OCI-LY7 (cell line): Measurements from ENCODE around the gene LMX1A. TPM values are rescaled to one million over a fixed set of nuclear protein-coding genes. Genes with fewer than 3 reads are reported as not detected.

Experiments used
- BruUV-seq: library from RNA; stranded (reverse); fragments of 400-500 nt; replicated peaks from 2 replicates; lab custom pipeline; 2021; lab: Mats Ljungman, UMichigan
- CTCF ChIA-PET: fragments of 300-600 bp; sonication (Branson Sonifier 250); formaldehyde crosslinking; loops from one replicate; lab custom pipeline; 2022; ENCODE audit warnings: antibody characterized with exemption; ENCODE audit not compliant: unreplicated experiment; lab: Charles Lee
- POLR2A ChIA-PET: fragments of 300-600 bp; sonication (Branson Sonifier 250); formaldehyde crosslinking; loops from one replicate; lab custom pipeline; 2022; ENCODE audit warnings: antibody characterized with exemption; lab: Charles Lee
- DNase-seq: peaks from one replicate; pipeline ENCODE4 v3.0.0-alpha.2; 2015; ENCODE audit warnings: low spot score
- H2AFZ ChIP-seq: fragments of 200-600 bp; sonication (generic), shearing (Covaris generic); 2 replicates; pipeline ENCODE4 v1.6.1; 2014; ENCODE audit warnings: mild to moderate bottlenecking, antibody characterized with exemption, low read length, moderate library complexity
- H3K27ac ChIP-seq: fragments of 200-600 bp; sonication (generic); 2 replicates; pipeline ENCODE4 v1.5.1; 2014; ENCODE audit warnings: mixed run types, low read depth, mild to moderate bottlenecking, moderate library complexity, low read length, inconsistent platforms; ENCODE audit not compliant: poor library complexity, severe bottlenecking
- H3K36me3 ChIP-seq: fragments of 200-600 bp; sonication (generic); 2 replicates; pipeline ENCODE4 v1.6.1; 2014; ENCODE audit warnings: mild to moderate bottlenecking, antibody characterized with exemption, low read length, moderate library complexity, mixed read lengths; ENCODE audit not compliant: insufficient read depth
- H3K4me1 ChIP-seq: fragments of 200-600 bp; sonication (generic); 2 replicates; pipeline ENCODE4 v1.5.1; 2014; ENCODE audit warnings: mild to moderate bottlenecking, low read length; ENCODE audit not compliant: insufficient read depth, poor library complexity, severe bottlenecking
- H3K4me2 ChIP-seq: fragments of 200-600 bp; sonication (generic); 2 replicates; pipeline ENCODE4 v1.6.1; 2014; ENCODE audit warnings: mild to moderate bottlenecking, low read length
- H3K4me3 ChIP-seq: fragments of 200-600 bp; sonication (generic); 2 replicates; pipeline ENCODE4 v1.5.1; 2014; ENCODE audit warnings: mild to moderate bottlenecking, low read depth, low read length; ENCODE audit not compliant: poor library complexity, severe bottlenecking
- H3K79me2 ChIP-seq: fragments of 200-600 bp; sonication (generic); 2 replicates; pipeline ENCODE4 v1.6.1; 2016; ENCODE audit warnings: low read depth, mild to moderate bottlenecking, low read length, moderate library complexity, mixed read lengths; ENCODE audit not compliant: insufficient read depth
- H3K9me2 ChIP-seq: fragments of 200-600 bp; sonication (generic); 2 replicates; pipeline ENCODE4 v1.6.1; 2016; ENCODE audit warnings: mild to moderate bottlenecking, low read length, mixed read lengths; ENCODE audit not compliant: insufficient read depth
- H3K9me3 ChIP-seq: fragments of 200-600 bp; sonication (generic); 2 replicates; pipeline ENCODE4 v1.6.1; 2014; ENCODE audit warnings: mild to moderate bottlenecking, mixed run types, low read length, mixed read lengths
- H4K20me1 ChIP-seq: fragments of 200-600 bp; sonication (generic); 2 replicates; pipeline ENCODE4 v1.6.1; 2014; ENCODE audit warnings: mild to moderate bottlenecking, antibody characterized with exemption, low read length, moderate library complexity, mixed read lengths; ENCODE audit not compliant: insufficient read depth
- EZH2phosphoT487 ChIP-seq: fragments of 200-600 bp; sonication (generic); IDR thresholded peaks from 2 replicates; pipeline ENCODE4 v1.6.1; 2018; ENCODE audit warnings: low read depth, borderline replicate concordance, mild to moderate bottlenecking, mixed run types, antibody characterized with exemption, low read length, moderate library complexity, mixed read lengths
- intact Hi-C: fragments of 100-400 bp; cut with micrococcal nuclease; formaldehyde crosslinking; loops from one replicate; pipeline ENCODE4 v1.10.0; 2022; ENCODE audit not compliant: unreplicated experiment
- total RNA-seq, 2 experiments: library from RNA; depleted of rRNA in 1 of 2; stranded (reverse); fragments of >200 nt in 1 of 2; shearing (Covaris generic) in 1 of 2; gene quantifications; 2 replicates each; pipeline ENCODE4 v1.2.3, GENCODE V29; 2014 to 2022
- TF ChIP-seq, protein P1 (sequence below): fragments of 200-600 bp; sonication (generic); conservative IDR thresholded peaks from 2 replicates; pipeline ENCODE4 v1.5.1; 2014; ENCODE audit warnings: mild to moderate bottlenecking, antibody characterized with exemption, low read length, moderate library complexity, mixed read lengths

LMX1A gene
- total RNA-seq, 2 experiments from 2014 or later: not detected

DNA sequence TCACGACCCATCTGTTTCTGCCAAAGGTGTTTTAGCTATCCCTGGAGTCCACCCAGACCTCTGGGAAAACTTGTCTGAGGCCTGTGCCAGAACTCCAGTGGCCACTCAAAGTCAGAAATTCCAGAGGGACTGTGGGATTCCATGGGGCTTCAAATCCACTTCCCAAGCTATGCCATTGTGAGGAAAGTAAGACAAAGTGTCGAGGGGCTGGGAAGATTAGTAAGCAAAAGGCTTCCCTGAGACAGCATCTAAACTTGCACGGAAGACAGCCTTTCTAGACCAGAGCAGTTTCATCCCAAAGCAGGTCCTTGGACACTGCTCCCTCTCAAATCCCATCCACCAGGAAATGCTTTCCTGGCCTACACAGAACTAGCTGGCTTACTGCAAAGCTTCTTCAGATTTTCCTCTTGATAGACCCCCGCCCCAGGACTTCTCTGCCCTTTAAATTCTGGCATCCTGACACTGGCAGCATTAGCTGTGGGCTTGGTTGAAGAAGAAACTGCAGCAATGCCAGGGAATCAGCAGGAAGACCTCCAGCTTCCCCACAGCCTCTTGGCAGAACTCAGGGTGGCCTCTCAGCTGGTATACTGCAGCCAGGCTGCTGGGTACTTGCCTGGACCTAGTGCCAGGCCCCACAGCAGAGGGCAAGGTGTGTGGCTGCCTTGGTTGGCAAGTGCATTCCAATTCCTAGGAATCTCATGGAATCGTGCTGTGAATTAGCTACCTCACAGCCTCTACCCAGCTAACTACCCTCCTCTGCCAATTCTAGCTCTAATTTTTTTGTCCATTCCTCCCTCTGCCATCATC lies 27.3 kb upstream of the LMX1A start:
- H3K9me3 ChIP-seq: no peaks in the 10 kb centered on the region
- no peak for TF ChIP-seq EZH2phosphoT487
- TF ChIP-seq, protein P1, sequence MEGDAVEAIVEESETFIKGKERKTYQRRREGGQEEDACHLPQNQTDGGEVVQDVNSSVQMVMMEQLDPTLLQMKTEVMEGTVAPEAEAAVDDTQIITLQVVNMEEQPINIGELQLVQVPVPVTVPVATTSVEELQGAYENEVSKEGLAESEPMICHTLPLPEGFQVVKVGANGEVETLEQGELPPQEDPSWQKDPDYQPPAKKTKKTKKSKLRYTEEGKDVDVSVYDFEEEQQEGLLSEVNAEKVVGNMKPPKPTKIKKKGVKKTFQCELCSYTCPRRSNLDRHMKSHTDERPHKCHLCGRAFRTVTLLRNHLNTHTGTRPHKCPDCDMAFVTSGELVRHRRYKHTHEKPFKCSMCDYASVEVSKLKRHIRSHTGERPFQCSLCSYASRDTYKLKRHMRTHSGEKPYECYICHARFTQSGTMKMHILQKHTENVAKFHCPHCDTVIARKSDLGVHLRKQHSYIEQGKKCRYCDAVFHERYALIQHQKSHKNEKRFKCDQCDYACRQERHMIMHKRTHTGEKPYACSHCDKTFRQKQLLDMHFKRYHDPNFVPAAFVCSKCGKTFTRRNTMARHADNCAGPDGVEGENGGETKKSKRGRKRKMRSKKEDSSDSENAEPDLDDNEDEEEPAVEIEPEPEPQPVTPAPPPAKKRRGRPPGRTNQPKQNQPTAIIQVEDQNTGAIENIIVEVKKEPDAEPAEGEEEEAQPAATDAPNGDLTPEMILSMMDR: no peak
- H3K79me2 ChIP-seq: no peaks in the 10 kb centered on the region
- intact Hi-C loops: no loop called here
- no peaks in the 10 kb centered on the region for H3K9me2 ChIP-seq
- H2AFZ ChIP-seq: no peak overlapping the region
- CTCF ChIA-PET: no interaction called here
- H3K36me3 ChIP-seq: no peaks in the 10 kb centered on the region
- no peak for DNase-seq
- no peak overlapping the region for H3K4me2 ChIP-seq
- H4K20me1 ChIP-seq: no peaks in the 10 kb centered on the region
- POLR2A ChIA-PET: no interaction called here
- no peak overlapping the region for H3K4me3 ChIP-seq
- H3K4me1 ChIP-seq: no peaks in the 10 kb centered on the region
- H3K27ac ChIP-seq: no peak overlapping the region
- no TSS peak for BruUV-seq

DNA sequence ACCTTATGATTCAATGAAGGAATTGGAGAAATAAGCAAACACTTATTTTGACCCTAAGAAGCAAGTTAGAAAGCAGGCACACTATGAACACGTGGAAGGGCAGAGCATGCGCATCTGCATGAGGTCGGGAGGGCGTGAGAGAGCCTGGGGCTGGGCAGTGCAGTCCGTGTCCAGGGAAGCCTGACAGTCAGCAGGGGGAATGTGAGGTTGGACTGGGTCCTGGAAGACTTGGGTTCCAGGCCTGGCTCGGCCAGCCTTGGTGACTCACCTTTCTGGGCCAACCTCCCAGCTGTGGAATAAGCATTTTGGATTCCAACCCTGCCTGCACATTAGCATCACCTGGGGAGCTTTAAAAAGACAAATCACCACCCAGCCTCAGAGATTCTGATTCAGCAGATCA lies 26.6 kb upstream of the LMX1A start:
- no peak for TF ChIP-seq EZH2phosphoT487
- TF ChIP-seq, protein P1: no peak
- no peak for DNase-seq
- Histone ChIP-seq H3K27ac (no peak overlapping the region), H3K79me2 (no peaks in the 10 kb centered on the region), H4K20me1 (no peaks in the 10 kb centered on the region), H3K36me3 (no peaks in the 10 kb centered on the region), H3K4me2 (no peak overlapping the region), H3K9me2 (no peaks in the 10 kb centered on the region), H3K4me3 (no peak overlapping the region), H3K4me1 (no peaks in the 10 kb centered on the region), H3K9me3 (no peaks in the 10 kb centered on the region), H2AFZ (no peak overlapping the region)
- BruUV-seq: no TSS peak
- ChIA-PET CTCF (no interaction called here), POLR2A (no interaction called here)
- intact Hi-C loops: no loop called here
